ENCODE data around the gene SSTR5. TPM values are rescaled to one million over a fixed set of nuclear protein-coding genes. Genes with fewer than 3 reads are reported as not detected.

The SSTR5 gene
- total RNA-seq, 1 donor from 2014 or later, result not detected

- Histone ChIP-seq H3K4me3 (no peak overlapping the region), H3K9me3 (no peaks in the 10 kb centered on the region), H3K4me1 (no peaks in the 10 kb centered on the region), H3K36me3 (no peaks in the 10 kb centered on the region), H3K27me3 (peaks cover 49% of the 10 kb centered on the region), H3K27ac (no peak overlapping the region)
- no peak for TF ChIP-seq CTCF (IDR thresholded peaks at IDR 0.05)
- no peak for ATAC-seq
- no peak for DNase-seq
- intact Hi-C loops (cut with DNase I), result no loop called here
Observed at GRCh38 chr16:1042049-1042744, 30.4 kb upstream of the SSTR5 start.

- Histone ChIP-seq H3K27ac (no peak overlapping the region), H3K9me3 (no peaks in the 10 kb centered on the region), H3K36me3 (no peaks in the 10 kb centered on the region), H3K4me3 (no peak overlapping the region), H3K4me1 (no peaks in the 10 kb centered on the region), H3K27me3 (peaks cover 46% of the 10 kb centered on the region)
- ATAC-seq (no peak), DNase-seq (no peak)
- TF ChIP-seq CTCF (IDR thresholded peaks at IDR 0.05), result no peak
- intact Hi-C loops (cut with DNase I), result no loop called here
Observed at GRCh38 chr16:1042866-1043265, 29.7 kb upstream of the SSTR5 start.

GRCh38 chr16:1043881-1044451 is 28.6 kb upstream of the SSTR5 start:
- DNase-seq (no peak), ATAC-seq (no peak)

GRCh38 chr16:1044460-1045309 is 27.9 kb upstream of the SSTR5 start:
- ATAC-seq (no peak), DNase-seq (no peak)
- Histone ChIP-seq H3K4me1 (no peaks in the 10 kb centered on the region), H3K36me3 (no peaks in the 10 kb centered on the region), H3K9me3 (no peaks in the 10 kb centered on the region), H3K27me3 (peaks cover 41% of the 10 kb centered on the region), H3K27ac (no peak overlapping the region), H3K4me3 (no peak overlapping the region)
- TF ChIP-seq CTCF (IDR thresholded peaks at IDR 0.05), result no peak
- intact Hi-C loops (cut with DNase I), result no loop called here

More at GRCh38 chr16:1043881-1044451, 28.6 kb upstream of the SSTR5 start:
- TF ChIP-seq CTCF (IDR thresholded peaks at IDR 0.05), result no peak
- Histone ChIP-seq H3K36me3 (no peaks in the 10 kb centered on the region), H3K9me3 (no peaks in the 10 kb centered on the region), H3K4me3 (no peak overlapping the region), H3K27ac (no peak overlapping the region), H3K27me3 (peaks cover 43% of the 10 kb centered on the region), H3K4me1 (no peaks in the 10 kb centered on the region)
- intact Hi-C loops (cut with DNase I), result no loop called here

GRCh38 chr16:1045310-1045992 is 27.1 kb upstream of the SSTR5 start:
- ATAC-seq, result no peak
- intact Hi-C loops (cut with DNase I), result no loop called here
- Histone ChIP-seq H3K4me3 (no peak overlapping the region), H3K27ac (no peak overlapping the region), H3K27me3 (peaks cover 45% of the 10 kb centered on the region), H3K9me3 (no peaks in the 10 kb centered on the region), H3K36me3 (no peaks in the 10 kb centered on the region), H3K4me1 (no peaks in the 10 kb centered on the region)
- no peak for DNase-seq
- TF ChIP-seq CTCF (IDR thresholded peaks at IDR 0.05), result no peak
